GM12872 (cell line): Measurements from ENCODE around the gene SSRP1.

Source experiments
- TF ChIP-seq, protein P1 (sequence below): IDR thresholded peaks from 3 replicates; pipeline ENCODE4 v1.5.1; 2011; ENCODE audit warnings: low read depth, mild to moderate bottlenecking, low read length, moderate library complexity; ENCODE audit not compliant: insufficient read depth

The SSRP1 gene

GRCh38 chr11:57335023-57335342 is 709 bp downstream of the SSRP1 start:
- TF ChIP-seq, protein P1, sequence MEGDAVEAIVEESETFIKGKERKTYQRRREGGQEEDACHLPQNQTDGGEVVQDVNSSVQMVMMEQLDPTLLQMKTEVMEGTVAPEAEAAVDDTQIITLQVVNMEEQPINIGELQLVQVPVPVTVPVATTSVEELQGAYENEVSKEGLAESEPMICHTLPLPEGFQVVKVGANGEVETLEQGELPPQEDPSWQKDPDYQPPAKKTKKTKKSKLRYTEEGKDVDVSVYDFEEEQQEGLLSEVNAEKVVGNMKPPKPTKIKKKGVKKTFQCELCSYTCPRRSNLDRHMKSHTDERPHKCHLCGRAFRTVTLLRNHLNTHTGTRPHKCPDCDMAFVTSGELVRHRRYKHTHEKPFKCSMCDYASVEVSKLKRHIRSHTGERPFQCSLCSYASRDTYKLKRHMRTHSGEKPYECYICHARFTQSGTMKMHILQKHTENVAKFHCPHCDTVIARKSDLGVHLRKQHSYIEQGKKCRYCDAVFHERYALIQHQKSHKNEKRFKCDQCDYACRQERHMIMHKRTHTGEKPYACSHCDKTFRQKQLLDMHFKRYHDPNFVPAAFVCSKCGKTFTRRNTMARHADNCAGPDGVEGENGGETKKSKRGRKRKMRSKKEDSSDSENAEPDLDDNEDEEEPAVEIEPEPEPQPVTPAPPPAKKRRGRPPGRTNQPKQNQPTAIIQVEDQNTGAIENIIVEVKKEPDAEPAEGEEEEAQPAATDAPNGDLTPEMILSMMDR = no peak

- TF ChIP-seq, protein P1 = no peak
Measured at GRCh38 chr11:57332694-57333440, 2.8 kb downstream of the SSRP1 start.

DNA sequence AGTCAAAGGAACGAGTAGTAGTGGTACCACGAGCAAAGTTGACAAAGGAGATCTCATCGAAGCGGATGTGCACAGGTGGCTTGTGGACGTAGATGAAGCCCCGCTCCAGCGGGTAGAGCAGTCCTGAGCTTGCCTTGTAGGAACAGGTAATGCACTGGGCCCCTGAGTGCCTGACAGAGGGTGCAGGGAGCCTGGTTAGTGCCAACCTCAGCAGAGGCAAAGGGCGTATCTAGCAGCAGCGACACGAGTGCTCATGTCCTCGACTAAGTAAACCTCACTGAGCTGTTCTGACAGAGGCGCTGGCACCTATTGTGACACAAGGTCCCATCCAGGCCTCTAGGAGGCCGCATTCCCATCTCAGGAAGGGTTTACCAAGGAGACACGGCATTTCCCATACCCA is 4.0 kb downstream of the SSRP1 start:
- TF ChIP-seq, protein P1 = no peak

DNA sequence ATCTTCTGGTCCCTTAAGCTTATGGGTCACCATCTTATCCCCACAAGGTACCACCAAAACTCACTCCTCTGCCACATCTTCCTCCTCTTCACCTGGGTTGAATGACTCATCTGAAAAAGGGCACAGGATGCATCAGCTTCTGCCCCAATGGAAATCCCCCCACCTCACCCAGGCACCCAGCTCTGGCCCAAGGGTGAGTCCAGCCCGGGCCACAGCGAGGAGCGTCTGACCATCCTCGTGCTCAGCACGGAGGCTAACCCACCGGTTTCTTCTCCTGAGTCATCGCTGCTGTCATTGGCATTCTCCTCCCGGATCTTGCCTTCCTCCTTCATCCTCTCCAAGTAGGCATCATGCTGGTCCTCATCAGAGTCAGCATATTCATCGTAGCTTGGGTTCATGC is 5.7 kb downstream of the SSRP1 start:
- TF ChIP-seq, protein P1 = no peak

DNA sequence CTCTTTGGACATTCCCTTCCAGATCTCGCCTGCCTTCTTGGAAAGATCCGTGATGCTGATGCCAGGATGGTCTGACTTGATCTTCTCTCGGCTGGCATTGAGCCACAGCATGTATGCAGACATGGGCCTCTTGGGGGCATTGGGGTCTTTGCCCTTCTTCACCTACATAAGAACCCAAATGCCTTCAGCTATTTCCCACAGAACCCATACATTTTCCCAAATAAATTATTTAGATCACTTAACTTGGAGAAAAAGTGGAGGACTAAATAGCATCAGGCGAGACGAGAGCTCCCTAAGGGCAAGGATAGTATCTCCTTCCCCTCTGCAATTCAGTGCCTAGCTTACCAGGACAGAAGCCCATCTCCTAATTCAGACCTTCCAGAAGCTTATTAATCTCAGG is 8.0 kb downstream of the SSRP1 start:
- TF ChIP-seq, protein P1 = no peak

DNA sequence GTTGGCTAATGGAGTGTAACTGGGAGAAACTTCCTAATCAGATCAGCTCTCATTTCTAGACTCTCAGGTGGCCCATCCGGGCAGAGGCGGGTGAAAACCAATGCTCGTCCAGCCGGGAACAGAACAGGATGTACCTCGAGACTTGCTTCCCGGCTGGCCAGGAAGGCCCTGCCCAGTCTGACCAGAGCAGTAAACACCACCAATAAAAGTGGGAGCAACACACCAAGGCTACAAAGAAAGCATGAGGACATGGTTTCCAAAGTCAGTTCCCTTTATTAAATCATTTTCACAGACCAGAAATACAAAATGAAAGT is 10.0 kb downstream of the SSRP1 start:
- TF ChIP-seq, protein P1 = no peak

DNA sequence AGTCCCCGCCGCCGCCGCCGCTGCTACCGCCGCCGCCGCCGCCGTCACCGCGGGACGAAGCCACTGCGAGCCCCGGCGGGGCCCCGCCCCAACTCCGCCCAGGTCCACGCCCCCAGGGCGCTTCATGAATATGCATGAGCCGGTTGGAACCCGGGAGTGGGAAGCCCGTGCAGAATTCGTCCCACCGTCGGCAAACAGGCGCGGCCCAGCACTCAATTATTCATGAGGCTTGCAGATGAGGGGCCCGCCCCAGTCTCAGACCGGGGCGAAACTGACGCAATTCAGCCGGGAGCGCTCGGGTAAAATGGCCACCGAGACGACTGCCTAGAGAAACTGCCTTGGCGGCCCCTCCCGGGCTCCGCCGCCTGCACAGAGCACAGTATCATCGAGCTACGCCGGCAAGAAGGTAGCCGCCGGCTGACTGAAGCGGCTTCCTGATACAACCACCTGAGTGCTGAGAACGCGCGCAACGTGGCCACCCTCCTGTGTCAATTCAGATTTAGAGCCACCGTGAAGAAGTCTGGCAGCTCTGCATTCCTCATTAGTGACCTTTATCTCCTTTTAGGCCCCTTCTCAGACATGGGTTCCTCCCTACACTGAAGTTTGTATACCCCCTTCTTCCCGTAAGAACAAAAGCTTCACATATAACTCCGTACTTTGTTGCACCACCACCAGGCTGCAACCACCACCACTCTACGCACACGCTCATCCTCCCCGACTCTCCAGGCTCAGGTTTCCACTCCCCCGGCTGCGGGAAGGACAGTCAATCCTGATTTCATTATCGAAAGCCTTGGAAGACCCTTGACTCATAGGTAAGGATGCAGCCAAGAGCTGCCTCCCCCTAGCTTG is 10.6 kb downstream of the SSRP1 start, which contains the start of gene TNKS1BP1:
TNKS1BP1 (minus strand) TSS at position 67 of the 849 bp plus-strand sequence. CDS start 3,067 bp downstream, outside the sequence.
- TF ChIP-seq, protein P1 = no peak
